Measurements from ENCODE around the gene MMAB. TPM values are rescaled to one million over a fixed set of nuclear protein-coding genes. Genes with fewer than 3 reads are reported as not detected.

MMAB gene
- 10 to 100 TPM; 22.3 to 39.6 (median 31.1) TPM for total RNA-seq

DNA sequence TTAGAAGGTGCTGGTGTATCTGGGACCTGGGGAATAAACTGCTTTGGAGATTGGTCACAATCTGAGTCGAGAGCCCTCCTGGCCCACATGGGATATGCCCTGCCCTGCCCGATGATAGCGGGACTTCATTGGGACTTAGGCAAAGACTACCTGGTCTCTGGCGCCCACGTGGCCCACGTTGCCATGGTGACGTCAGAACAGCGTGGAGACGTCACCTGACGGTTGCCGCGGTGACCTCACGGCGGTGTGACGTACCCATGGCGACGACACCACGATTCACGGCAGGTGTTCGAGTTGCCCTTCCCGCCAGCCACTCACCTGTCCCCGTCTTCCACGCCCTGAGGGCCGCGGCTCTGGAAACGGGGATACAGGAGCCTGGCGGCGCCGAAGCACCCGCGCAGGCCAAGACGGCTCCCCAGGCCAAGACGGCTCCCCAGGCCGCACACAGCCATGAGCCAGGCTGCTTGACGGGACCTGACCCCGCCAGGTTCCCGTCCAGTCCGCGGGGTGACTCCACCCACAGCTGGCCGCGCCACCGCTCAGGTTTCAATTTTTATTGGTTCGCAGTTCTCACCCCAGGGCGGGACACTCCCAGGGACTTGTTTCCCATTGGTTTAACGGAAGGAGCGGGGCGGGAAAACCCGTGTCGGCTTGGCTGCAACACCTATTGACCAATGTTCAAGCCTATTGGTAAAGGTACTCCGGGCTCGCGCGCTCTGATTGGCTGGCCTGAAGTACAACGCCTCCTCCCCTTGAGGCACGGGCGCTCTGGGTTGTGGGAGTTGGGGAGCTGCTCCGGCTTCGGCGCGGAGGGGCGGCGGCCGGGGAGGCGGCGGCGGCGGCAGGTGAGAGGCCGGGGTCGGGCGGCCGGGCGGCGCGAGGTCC lies at the start of gene MMAB, which contains the start of gene MVK:
MMAB (minus strand) TSS at position 476 of the 885 bp plus-strand sequence; CDS start at position 452, 24 bp downstream.
MVK (plus strand) TSS at position 766 of the 885 bp plus-strand sequence. CDS start 1,029 bp downstream, outside the sequence.
- ATAC-seq: peak; percentile 98
- H3K4me3 ChIP-seq: peak within 1 kb of the TSS; percentile 49 to 86
- H3K27me3 ChIP-seq: no peaks in the 10 kb centered on the region
- peak within 1 kb of the TSS; percentile 64 to 88 (median 85) for H3K27ac ChIP-seq
- H3K36me3 ChIP-seq: peaks cover 0 to 59% of the 10 kb centered on the region in 2 donors
- TF ChIP-seq EP300 (IDR thresholded peaks at IDR 0.05): no peak
- TF ChIP-seq, protein P1, sequence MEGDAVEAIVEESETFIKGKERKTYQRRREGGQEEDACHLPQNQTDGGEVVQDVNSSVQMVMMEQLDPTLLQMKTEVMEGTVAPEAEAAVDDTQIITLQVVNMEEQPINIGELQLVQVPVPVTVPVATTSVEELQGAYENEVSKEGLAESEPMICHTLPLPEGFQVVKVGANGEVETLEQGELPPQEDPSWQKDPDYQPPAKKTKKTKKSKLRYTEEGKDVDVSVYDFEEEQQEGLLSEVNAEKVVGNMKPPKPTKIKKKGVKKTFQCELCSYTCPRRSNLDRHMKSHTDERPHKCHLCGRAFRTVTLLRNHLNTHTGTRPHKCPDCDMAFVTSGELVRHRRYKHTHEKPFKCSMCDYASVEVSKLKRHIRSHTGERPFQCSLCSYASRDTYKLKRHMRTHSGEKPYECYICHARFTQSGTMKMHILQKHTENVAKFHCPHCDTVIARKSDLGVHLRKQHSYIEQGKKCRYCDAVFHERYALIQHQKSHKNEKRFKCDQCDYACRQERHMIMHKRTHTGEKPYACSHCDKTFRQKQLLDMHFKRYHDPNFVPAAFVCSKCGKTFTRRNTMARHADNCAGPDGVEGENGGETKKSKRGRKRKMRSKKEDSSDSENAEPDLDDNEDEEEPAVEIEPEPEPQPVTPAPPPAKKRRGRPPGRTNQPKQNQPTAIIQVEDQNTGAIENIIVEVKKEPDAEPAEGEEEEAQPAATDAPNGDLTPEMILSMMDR (IDR thresholded peaks at IDR 0.05): no peak
- TF ChIP-seq POLR2AphosphoS5 (IDR thresholded peaks at IDR 0.05): peak; percentile 90
- TF ChIP-seq POLR2A (IDR thresholded peaks at IDR 0.05): peak; percentile 53 to 61
- WGBS, 2 donors (ENCODE audit: low coverage in 1 of 2): 0% methylated on average over 3 to 16 of the region's 74 CpGs
- H3K9me3 ChIP-seq: no peaks in the 10 kb centered on the region
- peaks cover 0 to 20% (median 0%) of the 10 kb centered on the region in 3 donors for H3K4me1 ChIP-seq

DNA sequence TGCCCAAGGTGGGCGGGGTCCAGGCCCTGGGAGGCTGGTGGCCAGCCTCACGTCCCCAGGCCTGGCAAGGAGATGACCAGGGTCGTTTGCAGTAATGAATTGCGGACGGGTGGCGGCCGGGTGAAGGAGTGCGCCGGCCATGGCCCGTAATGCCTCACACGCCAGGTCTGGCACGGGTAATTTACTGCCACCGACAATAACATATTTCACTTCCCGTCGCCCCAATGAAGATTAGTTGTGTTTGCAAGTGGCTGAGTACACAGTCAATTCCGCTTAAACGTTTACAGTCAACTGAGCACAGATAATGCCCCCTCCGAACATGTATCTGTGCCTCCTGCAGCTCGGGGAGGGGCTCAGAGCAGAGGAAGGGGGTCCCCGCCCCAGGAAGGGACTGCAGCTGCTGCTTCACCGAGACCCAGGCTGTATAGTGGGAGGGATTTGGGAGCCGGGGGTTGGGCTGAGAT lies 48.6 kb upstream of the MMAB start:
- H3K4me3 ChIP-seq: no peak overlapping the region
- H3K9me3 ChIP-seq: no peaks in the 10 kb centered on the region
- no peak for ATAC-seq
- 27 to 69% methylated on average over 3 to 13 of the region's 22 CpGs for WGBS, 2 donors (ENCODE audit: low coverage in 1 of 2)
- peaks cover 0 to 11% (median 0%) of the 10 kb centered on the region in 3 donors for H3K4me1 ChIP-seq
- no peaks in the 10 kb centered on the region for H3K36me3 ChIP-seq
- peaks cover 74% of the 10 kb centered on the region for H3K27me3 ChIP-seq
- H3K27ac ChIP-seq: peak overlapping the region in 1 of 4 donors; percentile 9
- no peak for TF ChIP-seq POLR2A (IDR thresholded peaks at IDR 0.05)
- no peak for TF ChIP-seq POLR2AphosphoS5 (IDR thresholded peaks at IDR 0.05)
- no peak for TF ChIP-seq EP300 (IDR thresholded peaks at IDR 0.05)
- TF ChIP-seq, protein P1 (IDR thresholded peaks at IDR 0.05): no peak

DNA sequence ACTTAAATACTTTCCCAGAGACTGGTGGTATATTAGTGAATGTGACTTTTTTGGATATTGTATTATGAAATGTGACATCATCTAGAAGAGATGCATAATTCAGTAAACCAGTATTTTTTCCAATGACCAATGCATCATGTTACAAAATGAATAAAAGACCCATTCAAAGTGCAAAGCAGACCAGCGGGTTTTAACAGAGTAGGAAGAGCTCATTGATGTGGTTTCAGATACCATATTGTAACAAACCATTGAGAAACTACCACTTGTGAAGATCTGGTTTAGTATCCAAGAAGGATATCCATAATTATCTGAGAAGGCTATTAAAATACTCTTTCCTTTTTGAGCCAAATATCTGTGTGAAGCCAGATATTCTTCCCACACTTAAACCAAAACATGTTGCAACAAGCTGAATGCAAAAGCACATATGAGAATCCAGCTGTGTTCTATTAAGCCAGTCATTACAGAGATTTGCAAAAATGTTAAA lies 47.9 kb upstream of the MMAB start:
- no peak for ATAC-seq
- WGBS, 2 donors (ENCODE audit: low coverage in 1 of 2): 29 to 54% methylated on average over 1 of the region's 1 CpG
- H3K36me3 ChIP-seq: no peaks in the 10 kb centered on the region
- H3K4me3 ChIP-seq: no peak overlapping the region
- H3K9me3 ChIP-seq: no peaks in the 10 kb centered on the region
- H3K27ac ChIP-seq: peak overlapping the region in 1 of 4 donors; percentile 9
- H3K27me3 ChIP-seq: peaks cover 74% of the 10 kb centered on the region
- no peak for TF ChIP-seq EP300 (IDR thresholded peaks at IDR 0.05)
- TF ChIP-seq POLR2AphosphoS5 (IDR thresholded peaks at IDR 0.05): no peak
- TF ChIP-seq, protein P1 (IDR thresholded peaks at IDR 0.05): no peak
- no peak for TF ChIP-seq POLR2A (IDR thresholded peaks at IDR 0.05)
- peaks cover 0 to 11% (median 0%) of the 10 kb centered on the region in 3 donors for H3K4me1 ChIP-seq

DNA sequence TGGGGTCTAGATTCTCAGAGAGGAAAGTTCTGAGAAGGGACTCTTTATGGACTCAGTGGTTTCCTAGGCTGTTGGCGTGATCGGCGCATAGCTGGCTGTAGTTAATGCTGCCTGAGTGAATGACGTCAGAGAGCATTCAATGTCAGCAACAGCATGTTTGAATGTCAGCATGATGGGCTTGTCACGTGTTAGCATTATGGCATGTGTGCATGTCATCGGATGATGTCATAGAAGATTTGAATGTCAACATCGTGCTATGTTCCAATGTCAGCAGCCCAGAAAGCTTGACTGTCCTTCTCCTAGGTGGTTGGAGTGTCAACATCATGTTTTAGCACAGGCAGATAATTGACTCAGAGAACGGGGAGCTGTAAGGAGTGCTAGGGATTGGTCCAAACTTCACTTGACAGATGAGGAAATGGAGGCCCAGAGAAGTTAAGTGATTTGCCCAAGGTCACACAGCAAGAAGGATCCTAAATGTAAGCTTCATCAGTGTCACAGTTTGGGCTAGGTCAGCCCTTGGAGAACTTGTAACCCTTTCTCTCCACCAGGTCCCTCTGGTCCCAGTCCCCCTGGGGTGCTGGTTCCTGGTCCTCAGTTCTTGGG lies 45.8 kb upstream of the MMAB start:
- Histone ChIP-seq H3K36me3 (no peaks in the 10 kb centered on the region), H3K4me1 (peaks cover 0 to 11% (median 0%) of the 10 kb centered on the region in 3 donors), H3K4me3 (no peak overlapping the region), H3K27me3 (peaks cover 73% of the 10 kb centered on the region), H3K9me3 (no peaks in the 10 kb centered on the region), H3K27ac (no peak overlapping the region)
- WGBS, 2 donors (ENCODE audit: low coverage in 1 of 2): 96 to 100% methylated on average over 4 to 6 of the region's 8 CpGs
- ATAC-seq: no peak
- TF ChIP-seq, protein P1 (IDR thresholded peaks at IDR 0.05): no peak
- TF ChIP-seq EP300 (IDR thresholded peaks at IDR 0.05) (no peak), POLR2AphosphoS5 (IDR thresholded peaks at IDR 0.05) (no peak), POLR2A (IDR thresholded peaks at IDR 0.05) (no peak)

All from gastroesophageal sphincter (tissue), 4 donors.